Heart right ventricle (tissue), 16 donors: ENCODE results near the gene ECHS1. TPM values are rescaled to one million over a fixed set of nuclear protein-coding genes. Genes with fewer than 3 reads are reported as not detected.

Experiments
- ATAC-seq, 8 donors: fragments of 200-7000 bp; cut with Tn5 transposase; one replicate each; pipeline ENCODE4 v1.9.1; 2020; ENCODE audit warnings: mild to moderate bottlenecking in 8 of 8, moderate library complexity in 8 of 8, moderate number of reproducible peaks in 1 of 8
- DNase-seq, 2 donors: peaks; one replicate each; pipeline ENCODE4 v3.0.0-alpha.2; 2020
- H3K27ac ChIP-seq, 10 donors: fragments of 200-600 bp; sonication (generic) in 2 of 10; one replicate each; pipeline versions ENCODE4 v1.5.0 to v1.8.0; 2020 to 2022; ENCODE audit warnings: mild to moderate bottlenecking in 3 of 10
- H3K27me3 ChIP-seq, 7 donors: fragments of 200-600 bp; one replicate each; pipeline ENCODE4 v1.8.0; 2021 to 2022; ENCODE audit warnings: mild to moderate bottlenecking in 2 of 7
- H3K36me3 ChIP-seq, 9 donors: fragments of 200-600 bp; sonication (generic) in 1 of 9; one replicate each; pipeline versions ENCODE4 v1.5.0 to v1.8.0; 2020 to 2022; ENCODE audit warnings: mild to moderate bottlenecking in 2 of 9
- H3K4me1 ChIP-seq, 9 donors: fragments of 200-600 bp; sonication (generic) in 1 of 9; one replicate each; pipeline versions ENCODE4 v1.5.0 to v1.8.0; 2020 to 2022; ENCODE audit warnings: mild to moderate bottlenecking in 4 of 9
- H3K4me3 ChIP-seq, 10 donors: fragments of 200-600 bp; sonication (generic) in 2 of 10; one replicate each; pipeline versions ENCODE4 v1.5.0 to v1.8.0; 2020 to 2022; ENCODE audit warnings: mild to moderate bottlenecking in 7 of 10, moderate library complexity in 2 of 10
- H3K9me3 ChIP-seq, 11 donors: fragments of 200-600 bp in 10 of 11; sonication (generic) in 2 of 11; one replicate each; pipeline versions ENCODE4 v1.5.0 to v1.8.0; 2013 to 2022; ENCODE audit warnings: mild to moderate bottlenecking in 2 of 11, control low read depth in 1 of 11, moderate library complexity in 1 of 11
- CTCF ChIP-seq, 9 donors: fragments of 200-600 bp; sonication (generic) in 2 of 9; IDR thresholded peaks; one replicate each; pipeline versions ENCODE4 v1.5.0 to v1.8.0; 2021 to 2022; ENCODE audit warnings: antibody characterized with exemption in 9 of 9, mild to moderate bottlenecking in 5 of 9, moderate library complexity in 1 of 9
- WGBS, 2 donors: extraction: QIAGEN DNeasy Blood & Tissue Kit; methylation state at CpG; one replicate each; pipeline ENCODE4 v1.1.7; 2013; ENCODE audit warnings: inconsistent platforms in 1 of 2; 5-methylcytosine and 5-hydroxymethylcytosine counted together
- intact Hi-C, 10 donors: fragments of 100-400 bp; cut with DNase I; formaldehyde crosslinking; loops; one replicate each; pipeline versions ENCODE4 v1.11.1 to v1.14.2; 2022
- polyA plus RNA-seq, 2 donors: library from polyadenylated mRNA; stranded (reverse); fragments of 200-250 nt; gene quantifications; one replicate each; pipeline ENCODE4 v1.2.3, GENCODE V29; 2013
- total RNA-seq, 10 donors: library from RNA; stranded (reverse); fragmentation: NEBNext Ultra II Directional in 3 of 10; extraction: Animal tissue kit (Norgen Biotek cat#: 25700) in 3 of 10; gene quantifications; one replicate each; pipeline versions ENCODE4 v1.2.1 to v1.2.4, GENCODE V29; 2021 to 2023
- donor health status: Arrhythmogenic right ventricular cardiomyopathy.
- donor health status: ischemic (EF 13 %, LVEDD 7.1; RV severe dilation, severe dysfunction).
- donor health status: healthy with polysubstance abuse.
- donor health status: DM: no; HTN: yes; CAD: no.
- donor health status: DM: no; HTN: no; CAD: no.
- donor health status: ischemic (EF 25% LVEDD 6.9; RV normal size, moderate dysfunction).
- donor health status: ischemic (EF 25% LVEDD 5.7; RV mildly dilated, moderate dysfunction).
- donor health status: healthy.
- donor health status: DM: yes; HTN: yes; CAD: no.
- donor health status: Ischemic cardiomyopathy.
- donor health status: ischemic (EF 35%, LVEDD 5.7; RV mildly dilated, moderate dysfunction).
- donor health status: nonischemic (EF 11% LVEDD 7.7; RV severe dilation, severe dysfunction).
- donor health status: DM: yes; HTN: yes; CAD: no.
- donor health status: PGD.
- donor health status: ischemic (EF 29% LVEDD 5.4; RV normal size, mild dysfunction).
- donor health status: nonischemic (EF 23%, LVEDD 6.1; RV moderate dilation, normal function).

Gene ECHS1
- total and polyA plus RNA-seq, 12 donors = 117 to 275 (median 213) TPM

GRCh38 chr10:133318494-133319127 lies 54.5 kb downstream of the ECHS1 start:
- intact Hi-C loops = loop anchor here in 1 of 10 donors (10.0 kb wide), 1 partner anchor 174 kb away; no protein-coding TSS in a partner anchor
- H3K36me3 ChIP-seq = no peaks in the 10 kb centered on the region
- TF ChIP-seq CTCF (IDR thresholded peaks at IDR 0.05) = peak; percentile 18 to 85 (median 66)
- H3K4me1 ChIP-seq = peaks cover 0 to 10% (median 6%) of the 10 kb centered on the region in 9 donors
- 7 to 8% methylated on average over 51 of the region's 51 CpGs for WGBS, 2 donors
- ATAC-seq (peak; percentile 84 to 92 (median 86)), DNase-seq (peak in 1 of 2 donors; percentile 63)
- H3K9me3 ChIP-seq = peaks cover 0 to 5% (median 0%) of the 10 kb centered on the region in 11 donors
- H3K4me3 ChIP-seq = peak overlapping the region in 8 of 10 donors; percentile 8 to 47 (median 38)
- peaks cover 0 to 25% (median 15%) of the 10 kb centered on the region in 7 donors for H3K27me3 ChIP-seq
- H3K27ac ChIP-seq = no peak overlapping the region

GRCh38 chr10:133316732-133317131 lies 56.4 kb downstream of the ECHS1 start:
- DNase-seq (no peak), ATAC-seq (no peak)
- 82 to 89% methylated on average over 7 of the region's 7 CpGs for WGBS, 2 donors
- Histone ChIP-seq H3K36me3 (peaks cover 0 to 17% (median 7%) of the 10 kb centered on the region in 9 donors), H3K27ac (no peak overlapping the region), H3K4me1 (peaks cover 0 to 10% (median 6%) of the 10 kb centered on the region in 9 donors), H3K4me3 (no peak overlapping the region), H3K27me3 (peaks cover 0 to 25% (median 15%) of the 10 kb centered on the region in 7 donors), H3K9me3 (peaks cover 0 to 5% (median 0%) of the 10 kb centered on the region in 11 donors)
- TF ChIP-seq CTCF (IDR thresholded peaks at IDR 0.05) = no peak
- intact Hi-C loops = loop anchor here in 1 of 10 donors (10.0 kb wide), 1 partner anchor 172 kb away; no protein-coding TSS in a partner anchor

GRCh38 chr10:133316266-133316665 lies 56.9 kb downstream of the ECHS1 start:
- intact Hi-C loops = loop anchor here in 1 of 10 donors (10.0 kb wide), 1 partner anchor 171 kb away; no protein-coding TSS in a partner anchor
- Histone ChIP-seq H3K27ac (no peak overlapping the region), H3K36me3 (peaks cover 0 to 21% (median 7%) of the 10 kb centered on the region in 9 donors), H3K9me3 (peaks cover 0 to 5% (median 0%) of the 10 kb centered on the region in 11 donors), H3K4me1 (peaks cover 0 to 10% (median 6%) of the 10 kb centered on the region in 9 donors), H3K4me3 (no peak overlapping the region), H3K27me3 (peaks cover 0 to 25% (median 15%) of the 10 kb centered on the region in 7 donors)
- ATAC-seq (no peak), DNase-seq (no peak)
- no peak for TF ChIP-seq CTCF (IDR thresholded peaks at IDR 0.05)
- 91 to 94% methylated on average over 8 to 9 of the region's 9 CpGs for WGBS, 2 donors

GRCh38 chr10:133315847-133316246 lies 57.3 kb downstream of the ECHS1 start:
- Histone ChIP-seq H3K9me3 (peaks cover 0 to 1% (median 0%) of the 10 kb centered on the region in 11 donors), H3K4me1 (peaks cover 0 to 10% (median 6%) of the 10 kb centered on the region in 9 donors), H3K4me3 (no peak overlapping the region), H3K27ac (no peak overlapping the region), H3K36me3 (peaks cover 0 to 26% (median 7%) of the 10 kb centered on the region in 9 donors), H3K27me3 (peaks cover 0 to 21% (median 15%) of the 10 kb centered on the region in 7 donors)
- 85 to 91% methylated on average over 5 of the region's 5 CpGs for WGBS, 2 donors
- intact Hi-C loops = loop anchor here in 1 of 10 donors (10.0 kb wide), 1 partner anchor 171 kb away; no protein-coding TSS in a partner anchor
- TF ChIP-seq CTCF (IDR thresholded peaks at IDR 0.05) = no peak
- ATAC-seq = no peak
- DNase-seq = no peak
